ENCODE measurements around the gene ZNF527. TPM values are rescaled to one million over a fixed set of nuclear protein-coding genes. Genes with fewer than 3 reads are reported as not detected.

ZNF527 gene
- total and polyA plus RNA-seq, 2 experiments from 2014 or later: 2.9 to 3.5 TPM

GRCh38 chr19:37334179-37335071 lies 36.5 kb upstream of the ZNF527 start:
- H3K4me3 ChIP-seq: peak overlapping the region; percentile 99
- TF ChIP-seq EZH2phosphoT487 (IDR thresholded peaks at IDR 0.05; ENCODE audit: insufficient read depth, low read depth): no peak
- no peak for TF ChIP-seq EZH2 (IDR thresholded peaks at IDR 0.05; ENCODE audit: insufficient read depth, poor library complexity, severe bottlenecking)
- no peaks in the 10 kb centered on the region for H4K20me1 ChIP-seq (ENCODE audit: insufficient read depth)
- H3F3A ChIP-seq (ENCODE audit: insufficient read depth): peaks cover 11% of the 10 kb centered on the region
- H3K9me3 ChIP-seq (ENCODE audit: low read depth): no peaks in the 10 kb centered on the region
- in situ Hi-C loops (cut with MboI): no loop called here
- peak overlapping the region; percentile 97 for H3K4me2 ChIP-seq (ENCODE audit: unreplicated experiment)
- WGBS, 2 experiments (ENCODE audit: low coverage in 1 of 2, low lambda C conversion rate in 2 of 2, missing lambda C conversion rate in 2 of 2): 7% methylated on average over 49 to 50 of the region's 50 CpGs
- H2AFZ ChIP-seq: peak overlapping the region; percentile 96
- H3K79me2 ChIP-seq (ENCODE audit: insufficient read depth): peaks cover 49% of the 10 kb centered on the region
- no peaks in the 10 kb centered on the region for H3K36me3 ChIP-seq (ENCODE audit: low read depth)
- DNase-seq: peak; percentile 94
- H3K27ac ChIP-seq: peak overlapping the region; percentile 45
- peak overlapping the region; percentile 88 for H3K9ac ChIP-seq
- H3K27me3 ChIP-seq (replicated peaks; ENCODE audit: insufficient read depth): no peaks in the 10 kb centered on the region
- peaks cover 17% of the 10 kb centered on the region; the same call in 1 of the 2 replicates for H3K4me1 ChIP-seq (ENCODE audit: insufficient read depth)
- no peaks in the 10 kb centered on the region for H3K9me2 ChIP-seq (ENCODE audit: insufficient read depth)

- no peak overlapping the region for H3K4me2 ChIP-seq (ENCODE audit: unreplicated experiment)
- peak; percentile 11 for DNase-seq
- no peaks in the 10 kb centered on the region for H3K9me2 ChIP-seq (ENCODE audit: insufficient read depth)
- in situ Hi-C loops (cut with MboI): no loop called here
- no peak overlapping the region for H3K9ac ChIP-seq
- H3K4me1 ChIP-seq (ENCODE audit: insufficient read depth): no peaks in the 10 kb centered on the region
- no peak for TF ChIP-seq EZH2phosphoT487 (IDR thresholded peaks at IDR 0.05; ENCODE audit: insufficient read depth, low read depth)
- TF ChIP-seq EZH2 (IDR thresholded peaks at IDR 0.05; ENCODE audit: insufficient read depth, poor library complexity, severe bottlenecking): no peak
- H3K36me3 ChIP-seq (ENCODE audit: low read depth): 0 out of 2 replicates have a peak, but pooled peaks cover 8% of the 10 kb centered on the region
- no peak overlapping the region for H2AFZ ChIP-seq
- H4K20me1 ChIP-seq (ENCODE audit: insufficient read depth): no peaks in the 10 kb centered on the region
- peaks cover 72% of the 10 kb centered on the region for H3K79me2 ChIP-seq (ENCODE audit: insufficient read depth)
- no peaks in the 10 kb centered on the region for H3K9me3 ChIP-seq (ENCODE audit: low read depth)
- H3K27ac ChIP-seq: no peak overlapping the region
- WGBS, 2 experiments (ENCODE audit: low coverage in 1 of 2, low lambda C conversion rate in 2 of 2, missing lambda C conversion rate in 2 of 2): 97 to 99% methylated on average over 5 of the region's 5 CpGs
- no peaks in the 10 kb centered on the region for H3F3A ChIP-seq (ENCODE audit: insufficient read depth)
- H3K27me3 ChIP-seq (replicated peaks; ENCODE audit: insufficient read depth): no peaks in the 10 kb centered on the region
- no peak overlapping the region for H3K4me3 ChIP-seq
Measured at GRCh38 chr19:37342753-37343152, 28.1 kb upstream of the ZNF527 start.

GRCh38 chr19:37346091-37346490 lies 24.8 kb upstream of the ZNF527 start:
- Histone ChIP-seq H4K20me1 (ENCODE audit: insufficient read depth) (no peaks in the 10 kb centered on the region), H3F3A (ENCODE audit: insufficient read depth) (no peaks in the 10 kb centered on the region), H3K4me3 (no peak overlapping the region), H2AFZ (no peak overlapping the region), H3K27me3 (replicated peaks; ENCODE audit: insufficient read depth) (no peaks in the 10 kb centered on the region), H3K4me2 (ENCODE audit: unreplicated experiment) (no peak overlapping the region), H3K79me2 (ENCODE audit: insufficient read depth) (peaks cover 41% of the 10 kb centered on the region), H3K36me3 (ENCODE audit: low read depth) (peaks cover 18% of the 10 kb centered on the region; the same call in 1 of the 2 replicates), H3K9ac (no peak overlapping the region), H3K27ac (no peak overlapping the region), H3K9me3 (ENCODE audit: low read depth) (no peaks in the 10 kb centered on the region), H3K4me1 (ENCODE audit: insufficient read depth) (no peaks in the 10 kb centered on the region), H3K9me2 (ENCODE audit: insufficient read depth) (no peaks in the 10 kb centered on the region)
- no peak for TF ChIP-seq EZH2phosphoT487 (IDR thresholded peaks at IDR 0.05; ENCODE audit: insufficient read depth, low read depth)
- TF ChIP-seq EZH2 (IDR thresholded peaks at IDR 0.05; ENCODE audit: insufficient read depth, poor library complexity, severe bottlenecking): no peak
- WGBS, 2 experiments (ENCODE audit: low coverage in 1 of 2, low lambda C conversion rate in 2 of 2, missing lambda C conversion rate in 2 of 2): 86 to 92% methylated on average over 6 of the region's 6 CpGs
- in situ Hi-C loops (cut with MboI): no loop called here
- no peak for DNase-seq

- Histone ChIP-seq H3K9ac (no peak overlapping the region), H3K27ac (no peak overlapping the region), H3K4me2 (ENCODE audit: unreplicated experiment) (no peak overlapping the region), H3K4me3 (no peak overlapping the region), H3K4me1 (ENCODE audit: insufficient read depth) (no peaks in the 10 kb centered on the region), H2AFZ (no peak overlapping the region), H3K27me3 (replicated peaks; ENCODE audit: insufficient read depth) (no peaks in the 10 kb centered on the region), H3K9me3 (ENCODE audit: low read depth) (no peaks in the 10 kb centered on the region), H3K9me2 (ENCODE audit: insufficient read depth) (no peaks in the 10 kb centered on the region), H3K79me2 (ENCODE audit: insufficient read depth) (peaks cover 31% of the 10 kb centered on the region; the same call in 1 of the 2 replicates), H3F3A (ENCODE audit: insufficient read depth) (no peaks in the 10 kb centered on the region), H4K20me1 (ENCODE audit: insufficient read depth) (no peaks in the 10 kb centered on the region), H3K36me3 (ENCODE audit: low read depth) (peaks cover 28% of the 10 kb centered on the region; the same call in 1 of the 2 replicates)
- peak; percentile 9 for DNase-seq
- no peak for TF ChIP-seq EZH2 (IDR thresholded peaks at IDR 0.05; ENCODE audit: insufficient read depth, poor library complexity, severe bottlenecking)
- TF ChIP-seq EZH2phosphoT487 (IDR thresholded peaks at IDR 0.05; ENCODE audit: insufficient read depth, low read depth): no peak
- 82 to 87% methylated on average over 3 of the region's 3 CpGs for WGBS, 2 experiments (ENCODE audit: low coverage in 1 of 2, low lambda C conversion rate in 2 of 2, missing lambda C conversion rate in 2 of 2)
- in situ Hi-C loops (cut with MboI): no loop called here
Measured at GRCh38 chr19:37348060-37348459, 22.8 kb upstream of the ZNF527 start.

Measured in GM23248 (cell line).